GM10266 (cell line): ENCODE data around the gene AJM1.

Experiments used
- DNase-seq: peaks from one replicate; pipeline ENCODE4 v3.0.0; 2012; ENCODE audit errors: extremely low spot score
- TF ChIP-seq, protein P1 (sequence below): IDR thresholded peaks from 2 replicates; pipeline ENCODE4 v1.5.1; 2012; ENCODE audit warnings: mild to moderate bottlenecking, low read depth; ENCODE audit not compliant: control insufficient read depth, insufficient read depth; ENCODE audit errors: missing control alignments

The AJM1 gene

DNA sequence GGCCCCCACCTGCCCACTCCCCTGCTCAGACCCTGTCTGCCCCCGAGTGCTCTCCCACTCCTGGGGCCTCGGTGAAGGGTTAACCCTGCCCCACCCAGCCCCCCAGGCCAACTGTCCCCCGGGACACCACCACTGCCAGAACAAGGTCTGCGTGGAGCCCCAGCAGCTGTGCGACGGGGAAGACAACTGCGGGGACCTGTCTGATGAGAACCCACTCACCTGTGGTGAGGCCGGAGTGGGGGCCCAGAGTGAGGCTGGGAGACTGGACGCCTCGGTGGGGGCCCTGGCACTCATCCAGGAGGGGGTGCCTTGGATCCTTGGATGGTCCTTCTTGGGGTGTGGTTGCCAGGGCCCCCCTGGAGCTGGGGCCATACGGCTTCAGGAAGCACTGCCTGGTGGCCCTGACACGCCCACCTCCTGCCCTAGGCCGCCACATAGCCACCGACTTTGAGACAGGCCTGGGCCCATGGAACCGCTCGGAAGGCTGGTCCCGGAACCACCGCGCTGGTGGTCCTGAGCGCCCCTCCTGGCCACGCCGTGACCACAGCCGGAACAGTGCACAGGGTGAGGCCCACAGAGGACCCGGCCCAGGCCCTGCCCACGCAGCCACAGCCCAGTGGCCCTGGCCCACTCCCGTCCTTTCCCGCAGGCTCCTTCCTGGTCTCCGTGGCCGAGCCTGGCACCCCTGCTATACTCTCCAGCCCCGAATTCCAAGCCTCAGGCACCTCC, 12.0 kb downstream of the AJM1 start:
- TF ChIP-seq, protein P1, sequence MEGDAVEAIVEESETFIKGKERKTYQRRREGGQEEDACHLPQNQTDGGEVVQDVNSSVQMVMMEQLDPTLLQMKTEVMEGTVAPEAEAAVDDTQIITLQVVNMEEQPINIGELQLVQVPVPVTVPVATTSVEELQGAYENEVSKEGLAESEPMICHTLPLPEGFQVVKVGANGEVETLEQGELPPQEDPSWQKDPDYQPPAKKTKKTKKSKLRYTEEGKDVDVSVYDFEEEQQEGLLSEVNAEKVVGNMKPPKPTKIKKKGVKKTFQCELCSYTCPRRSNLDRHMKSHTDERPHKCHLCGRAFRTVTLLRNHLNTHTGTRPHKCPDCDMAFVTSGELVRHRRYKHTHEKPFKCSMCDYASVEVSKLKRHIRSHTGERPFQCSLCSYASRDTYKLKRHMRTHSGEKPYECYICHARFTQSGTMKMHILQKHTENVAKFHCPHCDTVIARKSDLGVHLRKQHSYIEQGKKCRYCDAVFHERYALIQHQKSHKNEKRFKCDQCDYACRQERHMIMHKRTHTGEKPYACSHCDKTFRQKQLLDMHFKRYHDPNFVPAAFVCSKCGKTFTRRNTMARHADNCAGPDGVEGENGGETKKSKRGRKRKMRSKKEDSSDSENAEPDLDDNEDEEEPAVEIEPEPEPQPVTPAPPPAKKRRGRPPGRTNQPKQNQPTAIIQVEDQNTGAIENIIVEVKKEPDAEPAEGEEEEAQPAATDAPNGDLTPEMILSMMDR: no peak
- no peak for DNase-seq

DNA sequence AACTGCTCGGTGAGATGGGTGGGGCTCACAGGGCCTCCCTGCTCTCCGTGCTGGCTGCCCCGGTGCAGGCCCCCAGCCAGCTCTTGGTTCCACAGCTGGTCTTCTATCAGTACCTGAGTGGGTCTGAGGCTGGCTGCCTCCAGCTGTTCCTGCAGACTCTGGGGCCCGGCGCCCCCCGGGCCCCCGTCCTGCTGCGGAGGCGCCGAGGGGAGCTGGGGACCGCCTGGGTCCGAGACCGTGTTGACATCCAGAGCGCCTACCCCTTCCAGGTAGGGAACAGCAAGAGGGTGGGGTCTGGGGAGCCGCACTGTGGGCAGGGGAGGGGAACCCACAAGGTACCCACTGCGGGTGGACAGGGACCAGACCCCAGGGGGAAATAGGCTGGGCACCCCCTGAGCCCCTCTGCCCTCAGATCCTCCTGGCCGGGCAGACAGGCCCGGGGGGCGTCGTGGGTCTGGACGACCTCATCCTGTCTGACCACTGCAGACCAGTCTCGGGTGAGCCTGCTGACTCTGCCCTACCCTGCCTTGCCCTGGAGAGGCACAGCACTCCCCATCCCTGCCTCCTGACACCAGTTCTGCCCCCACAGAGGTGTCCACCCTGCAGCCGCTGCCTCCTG, 12.7 kb downstream of the AJM1 start:
- TF ChIP-seq, protein P1: no peak
- no peak for DNase-seq

DNA sequence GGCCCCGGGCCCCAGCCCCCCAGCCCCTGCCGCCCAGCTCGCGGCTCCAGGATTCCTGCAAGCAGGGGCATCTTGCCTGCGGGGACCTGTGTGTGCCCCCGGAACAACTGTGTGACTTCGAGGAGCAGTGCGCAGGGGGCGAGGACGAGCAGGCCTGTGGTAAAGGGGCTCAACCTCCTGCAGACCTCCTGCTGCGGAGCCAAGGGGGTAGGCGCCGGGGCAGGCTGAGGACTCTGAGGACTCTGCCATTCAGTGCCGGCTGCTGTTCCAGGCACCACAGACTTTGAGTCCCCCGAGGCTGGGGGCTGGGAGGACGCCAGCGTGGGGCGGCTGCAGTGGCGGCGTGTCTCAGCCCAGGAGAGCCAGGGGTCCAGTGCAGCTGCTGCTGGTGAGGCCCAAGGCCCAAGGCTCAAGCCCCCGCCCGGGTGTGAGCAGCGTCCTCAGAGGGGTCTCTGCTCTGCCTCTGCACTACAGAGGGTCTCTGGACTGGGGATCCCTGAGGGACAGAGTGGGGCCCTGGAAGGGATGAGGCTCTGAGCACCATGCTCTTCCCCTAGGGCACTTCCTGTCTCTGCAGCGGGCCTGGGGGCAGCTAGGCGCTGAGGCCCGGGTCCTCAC, 13.3 kb downstream of the AJM1 start:
- TF ChIP-seq, protein P1: no peak
- DNase-seq: no peak

DNA sequence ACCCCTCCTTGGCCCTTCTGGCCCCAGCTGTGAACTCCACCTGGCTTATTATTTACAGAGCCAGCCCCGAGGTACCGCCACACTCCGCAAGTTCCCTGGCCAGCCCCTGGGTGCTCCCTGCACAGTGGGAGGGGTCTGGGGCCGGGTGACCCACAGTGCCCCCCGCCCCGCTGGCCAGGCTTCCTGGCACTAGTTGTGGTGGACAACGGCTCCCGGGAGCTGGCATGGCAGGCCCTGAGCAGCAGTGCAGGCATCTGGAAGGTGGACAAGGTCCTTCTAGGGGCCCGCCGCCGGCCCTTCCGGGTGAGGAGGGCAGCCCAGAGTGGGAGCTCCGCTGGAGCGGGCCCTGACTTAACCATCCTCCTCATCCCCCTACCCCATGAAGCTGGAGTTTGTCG, 13.8 kb downstream of the AJM1 start:
- no peak for DNase-seq

DNA sequence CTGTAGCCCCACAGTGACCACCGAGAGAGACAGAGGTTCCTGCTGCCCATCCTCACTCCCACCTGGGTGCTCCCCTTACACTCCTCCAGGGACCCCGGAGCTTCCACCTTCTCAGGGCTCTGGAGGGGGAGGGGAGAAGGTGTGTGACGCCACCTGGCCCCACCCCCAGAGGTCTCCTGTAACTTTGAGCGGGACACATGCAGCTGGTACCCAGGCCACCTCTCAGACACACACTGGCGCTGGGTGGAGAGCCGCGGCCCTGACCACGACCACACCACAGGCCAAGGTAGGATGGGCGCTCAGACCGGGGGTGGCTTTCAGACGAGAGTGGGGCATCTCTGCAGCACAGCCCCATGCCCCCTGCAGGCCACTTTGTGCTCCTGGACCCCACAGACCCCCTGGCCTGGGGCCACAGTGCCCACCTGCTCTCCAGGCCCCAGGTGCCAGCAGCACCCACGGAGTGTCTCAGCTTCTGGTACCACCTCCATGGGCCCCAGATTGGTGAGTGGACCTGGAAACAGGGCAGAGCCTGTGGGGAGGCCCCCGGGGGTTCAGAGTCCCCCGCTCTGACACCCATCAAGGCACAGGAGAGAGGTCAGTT, 14.4 kb downstream of the AJM1 start:
- TF ChIP-seq, protein P1: no peak
- no peak for DNase-seq

More for the DNA sequence above, 13.8 kb downstream of the AJM1 start:
- TF ChIP-seq, protein P1: no peak

DNA sequence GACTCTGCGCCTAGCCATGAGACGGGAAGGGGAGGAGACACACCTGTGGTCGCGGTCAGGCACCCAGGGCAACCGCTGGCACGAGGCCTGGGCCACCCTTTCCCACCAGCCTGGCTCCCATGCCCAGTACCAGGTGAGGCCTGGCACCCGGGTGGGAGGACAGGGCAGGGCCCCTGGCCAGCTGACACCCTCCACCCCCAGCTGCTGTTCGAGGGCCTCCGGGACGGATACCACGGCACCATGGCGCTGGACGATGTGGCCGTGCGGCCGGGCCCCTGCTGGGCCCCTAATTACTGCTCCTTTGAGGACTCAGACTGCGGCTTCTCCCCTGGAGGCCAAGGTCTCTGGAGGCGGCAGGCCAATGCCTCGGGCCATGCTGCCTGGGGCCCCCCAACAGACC, 14.9 kb downstream of the AJM1 start:
- TF ChIP-seq, protein P1: no peak
- no peak for DNase-seq
